ENCODE measurements around the gene GAS2L2. TPM values are rescaled to one million over a fixed set of nuclear protein-coding genes. Genes with fewer than 3 reads are reported as not detected.

The GAS2L2 gene
- total and polyA plus RNA-seq, 2 of the 8 experiments (the other 6 are each of a cell fraction or from before 2014, with no cell fraction given): 0.09 to 0.13 TPM

GRCh38 chr17:35793257-35793656, 40.2 kb upstream of the GAS2L2 start:
- WGBS, 2 experiments (ENCODE audit: extremely low coverage in 1 of 2, insufficient coverage in 1 of 2, insufficient read length in 1 of 2, insufficient replicate concordance in 2 of 2, low coverage in 1 of 2, low lambda C conversion rate in 2 of 2, missing lambda C conversion rate in 1 of 2): 69% methylated on average over 3 of the region's 3 CpGs; no CpG with 5 or more reads in 1 of the 2 experiments
- POLR2A ChIA-PET (ENCODE audit: partially characterized antibody): interaction anchor here (1.0 to 7.5 kb wide), 2 partner anchors 10 to 16 kb away, joined by 3 to 50 read pairs; partner anchors contain the start of gene TAF15
- Histone ChIP-seq H2BK120ac (replicated peaks; ENCODE audit: low read depth, low read length) (no peak overlapping the region), H2AFZ (ENCODE audit: low read length) (no peak overlapping the region), H3K27me3 (replicated peaks in 1 of 4; ENCODE audit: control insufficient read depth in 3 of 4, extremely low read depth in 1 of 4, insufficient read depth in 3 of 4, low read length in 3 of 4) (peaks cover 23 to 54% (median 45%) of the 10 kb centered on the region in 4 experiments), H3K4me3 (ENCODE audit: extremely low read depth in 1 of 4, insufficient read depth in 2 of 4, low read depth in 3 of 4, low read length in 4 of 4) (no peak overlapping the region), H3K23ac (ENCODE audit: insufficient read length) (no peak overlapping the region), H3K9ac (replicated peaks in 1 of 4; ENCODE audit: extremely low read depth in 1 of 4, low read depth in 3 of 4, low read length in 3 of 4) (no peak overlapping the region), H3K4me2 (ENCODE audit: insufficient read depth in 1 of 2, low read depth in 2 of 2, low read length in 2 of 2) (no peak overlapping the region), H2AK5ac (ENCODE audit: low read depth, low read length) (no peak overlapping the region), H4K20me1 (replicated peaks in 1 of 2; ENCODE audit: control insufficient read depth in 1 of 2, insufficient read depth in 2 of 2, low read length in 2 of 2) (peaks cover 2% of the 10 kb centered on the region in 2 experiments), H3K79me1 (ENCODE audit: low read depth, low read length) (no peaks in the 10 kb centered on the region), H4K8ac (ENCODE audit: extremely low read depth, insufficient read depth, low read length) (no peak overlapping the region), H2BK12ac (ENCODE audit: low read depth, low read length) (no peak overlapping the region), H3K18ac (ENCODE audit: extremely low read depth, low read length) (no peak overlapping the region; the same call in 1 of the 2 replicates), H2BK15ac (ENCODE audit: low read length) (no peak overlapping the region), H3K36me3 (ENCODE audit: control insufficient read depth in 2 of 4, insufficient read depth in 4 of 4, low read length in 3 of 4) (no peaks in the 10 kb centered on the region), H3K14ac (ENCODE audit: insufficient read length) (no peak overlapping the region), H3K56ac (replicated peaks; ENCODE audit: insufficient read length, low read depth, low read length) (no peak overlapping the region), H3K79me2 (ENCODE audit: control insufficient read depth in 1 of 2, insufficient read depth in 2 of 2, low read length in 2 of 2) (no peaks in the 10 kb centered on the region), H3K27ac (ENCODE audit: low read depth, low read length) (no peak overlapping the region), H2BK5ac (ENCODE audit: low read depth, low read length) (no peak overlapping the region), H2BK20ac (ENCODE audit: low read length) (no peak overlapping the region), H4K91ac (replicated peaks; ENCODE audit: insufficient read length, low read length) (no peak overlapping the region), H3K4me1 (replicated peaks in 1 of 4; ENCODE audit: control insufficient read depth in 3 of 4, insufficient read depth in 4 of 4, low read length in 3 of 4) (peaks cover 0 to 10% (median 5%) of the 10 kb centered on the region in 4 experiments; a peak in 5 of 7 replicates), H4K5ac (ENCODE audit: insufficient read length, low read depth, low read length) (no peak overlapping the region), H3K9me3 (ENCODE audit: insufficient read depth in 2 of 2, low read depth in 1 of 2, low read length in 1 of 2) (no peaks in the 10 kb centered on the region), H3K4ac (replicated peaks; ENCODE audit: insufficient read length, low read depth, low read length) (no peak overlapping the region), H3K23me2 (ENCODE audit: low read depth, low read length) (peaks cover 11% of the 10 kb centered on the region; the same call in 1 of the 2 replicates)
- no peak for DNase-seq (ENCODE audit: low read depth in 1 of 2, low spot score in 2 of 2)
- TF ChIP-seq EGR1 (IDR thresholded peaks at IDR 0.05; ENCODE audit: borderline replicate concordance, low read depth, low read length) (no peak), GABPA (IDR thresholded peaks at IDR 0.05; ENCODE audit: borderline replicate concordance, insufficient read depth, low read length) (no peak), NANOG (IDR thresholded peaks at IDR 0.05; ENCODE audit: insufficient read depth, low read depth, low read length, poor library complexity, severe bottlenecking) (no peak), YY1 (IDR thresholded peaks at IDR 0.05; ENCODE audit: low read depth, low read length) (no peak), CEBPB (IDR thresholded peaks at IDR 0.05; ENCODE audit: low read depth, low read length) (no peak), CHD1 (IDR thresholded peaks at IDR 0.05; ENCODE audit: low read depth, low read length) (no peak), PHF8 (conservative IDR thresholded peaks at IDR 0.05; ENCODE audit: low read depth, low read length) (no peak), MAFK (IDR thresholded peaks at IDR 0.05; ENCODE audit: low read depth, low read length) (no peak)
- TF ChIP-seq, protein P1, sequence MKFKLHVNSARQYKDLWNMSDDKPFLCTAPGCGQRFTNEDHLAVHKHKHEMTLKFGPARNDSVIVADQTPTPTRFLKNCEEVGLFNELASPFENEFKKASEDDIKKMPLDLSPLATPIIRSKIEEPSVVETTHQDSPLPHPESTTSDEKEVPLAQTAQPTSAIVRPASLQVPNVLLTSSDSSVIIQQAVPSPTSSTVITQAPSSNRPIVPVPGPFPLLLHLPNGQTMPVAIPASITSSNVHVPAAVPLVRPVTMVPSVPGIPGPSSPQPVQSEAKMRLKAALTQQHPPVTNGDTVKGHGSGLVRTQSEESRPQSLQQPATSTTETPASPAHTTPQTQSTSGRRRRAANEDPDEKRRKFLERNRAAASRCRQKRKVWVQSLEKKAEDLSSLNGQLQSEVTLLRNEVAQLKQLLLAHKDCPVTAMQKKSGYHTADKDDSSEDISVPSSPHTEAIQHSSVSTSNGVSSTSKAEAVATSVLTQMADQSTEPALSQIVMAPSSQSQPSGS (IDR thresholded peaks at IDR 0.05; ENCODE audit: low read length): no peak
- TF ChIP-seq, protein P2, sequence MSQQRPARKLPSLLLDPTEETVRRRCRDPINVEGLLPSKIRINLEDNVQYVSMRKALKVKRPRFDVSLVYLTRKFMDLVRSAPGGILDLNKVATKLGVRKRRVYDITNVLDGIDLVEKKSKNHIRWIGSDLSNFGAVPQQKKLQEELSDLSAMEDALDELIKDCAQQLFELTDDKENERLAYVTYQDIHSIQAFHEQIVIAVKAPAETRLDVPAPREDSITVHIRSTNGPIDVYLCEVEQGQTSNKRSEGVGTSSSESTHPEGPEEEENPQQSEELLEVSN (IDR thresholded peaks at IDR 0.05): no peak
- no peak for FAIRE-seq
- CTCF ChIA-PET (ENCODE audit: partially characterized antibody): interaction anchor here (1.4 to 11.7 kb wide), 4 partner anchors 11 to 26 kb away, joined by 6 to 179 read pairs (median 24); partner anchors contain the start of genes C17orf50 and TAF15
